ENCODE measurements around the gene DNAI4. TPM values are rescaled to one million over a fixed set of nuclear protein-coding genes. Genes with fewer than 3 reads are reported as not detected.

DNAI4 gene
- total and polyA plus RNA-seq, 2 of the 8 experiments (the other 6 are each of a cell fraction or from before 2014, with no cell fraction given) = 0.32 to 2.1 TPM

- H3K36me3 ChIP-seq (ENCODE audit: control insufficient read depth in 2 of 4, insufficient read depth in 4 of 4, low read length in 3 of 4) = no peaks in the 10 kb centered on the region
- no peak overlapping the region for H4K91ac ChIP-seq (replicated peaks; ENCODE audit: insufficient read length, low read length)
- H3K9me3 ChIP-seq (ENCODE audit: insufficient read depth in 2 of 2, low read depth in 1 of 2, low read length in 1 of 2) = no peaks in the 10 kb centered on the region
- no peak overlapping the region for H3K27ac ChIP-seq (ENCODE audit: low read depth, low read length)
- FAIRE-seq = no peak
- no peaks in the 10 kb centered on the region for H3K79me1 ChIP-seq (ENCODE audit: low read depth, low read length)
- H2BK20ac ChIP-seq (ENCODE audit: low read length) = no peak overlapping the region
- H3K9ac ChIP-seq (replicated peaks in 1 of 4; ENCODE audit: extremely low read depth in 1 of 4, low read depth in 3 of 4, low read length in 3 of 4) = no peak overlapping the region
- H3K4ac ChIP-seq (replicated peaks; ENCODE audit: insufficient read length, low read depth, low read length) = no peak overlapping the region
- no peak overlapping the region for H3K56ac ChIP-seq (replicated peaks; ENCODE audit: insufficient read length, low read depth, low read length)
- no peak overlapping the region for H4K5ac ChIP-seq (ENCODE audit: insufficient read length, low read depth, low read length)
- no peak overlapping the region for H2AK5ac ChIP-seq (ENCODE audit: low read depth, low read length)
- no peaks in the 10 kb centered on the region for H3K79me2 ChIP-seq (ENCODE audit: control insufficient read depth in 1 of 2, insufficient read depth in 2 of 2, low read length in 2 of 2)
- H3K4me2 ChIP-seq (ENCODE audit: insufficient read depth in 1 of 2, low read depth in 2 of 2, low read length in 2 of 2) = no peak overlapping the region
- WGBS, 2 experiments (ENCODE audit: extremely low coverage in 1 of 2, insufficient coverage in 1 of 2, insufficient read length in 1 of 2, insufficient replicate concordance in 2 of 2, low coverage in 1 of 2, low lambda C conversion rate in 2 of 2, missing lambda C conversion rate in 1 of 2) = 92% methylated on average over 1 of the region's 1 CpG; no CpG with 5 or more reads in 1 of the 2 experiments
- H2AFZ ChIP-seq (ENCODE audit: low read length) = no peak overlapping the region
- no peak overlapping the region for H3K18ac ChIP-seq (ENCODE audit: extremely low read depth, low read length)
- H2BK120ac ChIP-seq (replicated peaks; ENCODE audit: low read depth, low read length) = no peak overlapping the region
- no peak overlapping the region for H2BK5ac ChIP-seq (ENCODE audit: low read depth, low read length)
- H3K27me3 ChIP-seq (replicated peaks in 1 of 4; ENCODE audit: control insufficient read depth in 3 of 4, extremely low read depth in 1 of 4, insufficient read depth in 3 of 4, low read length in 3 of 4) = no peaks in the 10 kb centered on the region
- no peak overlapping the region for H3K23ac ChIP-seq (ENCODE audit: insufficient read length)
- H2BK12ac ChIP-seq (ENCODE audit: low read depth, low read length) = no peak overlapping the region
- POLR2A ChIA-PET (ENCODE audit: partially characterized antibody) = no interaction called here
- H3K4me3 ChIP-seq (ENCODE audit: extremely low read depth in 1 of 4, insufficient read depth in 2 of 4, low read depth in 3 of 4, low read length in 4 of 4) = no peak overlapping the region
- H3K4me1 ChIP-seq (replicated peaks in 1 of 4; ENCODE audit: control insufficient read depth in 3 of 4, insufficient read depth in 4 of 4, low read length in 3 of 4) = no peaks in the 10 kb centered on the region
- CTCF ChIA-PET (ENCODE audit: partially characterized antibody) = no interaction called here
- H4K20me1 ChIP-seq (replicated peaks in 1 of 2; ENCODE audit: control insufficient read depth in 1 of 2, insufficient read depth in 2 of 2, low read length in 2 of 2) = no peaks in the 10 kb centered on the region
- no peak overlapping the region for H3K14ac ChIP-seq (ENCODE audit: insufficient read length)
- no peaks in the 10 kb centered on the region for H3K23me2 ChIP-seq (ENCODE audit: low read depth, low read length)
- no peak for DNase-seq (ENCODE audit: low read depth in 1 of 2, low spot score in 2 of 2)
- no peak overlapping the region for H4K8ac ChIP-seq (ENCODE audit: extremely low read depth, insufficient read depth, low read length)
- H2BK15ac ChIP-seq (ENCODE audit: low read length) = no peak overlapping the region
- TF ChIP-seq SP4 (IDR thresholded peaks at IDR 0.05; ENCODE audit: low read length) = no peak
- TF ChIP-seq TEAD4 (IDR thresholded peaks at IDR 0.05; ENCODE audit: low read depth, low read length) = no peak
- no peak for TF ChIP-seq SUZ12 (IDR thresholded peaks at IDR 0.05; ENCODE audit: low read length)
- no peak for TF ChIP-seq MAFK (IDR thresholded peaks at IDR 0.05; ENCODE audit: low read depth, low read length)
- TF ChIP-seq SIN3A (conservative IDR thresholded peaks at IDR 0.05 in 1 of 2, IDR thresholded peaks at IDR 0.05 in 1 of 2; ENCODE audit: low read depth in 1 of 2, low read length in 2 of 2) = no peak
- TF ChIP-seq KDM4A (IDR thresholded peaks at IDR 0.05; ENCODE audit: low read depth, low read length, severe bottlenecking) = no peak
- TF ChIP-seq RBBP5 (IDR thresholded peaks at IDR 0.05; ENCODE audit: borderline replicate concordance, low read depth, low read length) = no peak
- no peak for TF ChIP-seq JUN (IDR thresholded peaks at IDR 0.05; ENCODE audit: low read depth, low read length)
- TF ChIP-seq ZNF274 (IDR thresholded peaks at IDR 0.05; ENCODE audit: borderline replicate concordance, extremely low read depth, low read length) = no peak
- TF ChIP-seq EZH2 (IDR thresholded peaks at IDR 0.05; ENCODE audit: low read depth, low read length, severe bottlenecking) = no peak
- no peak for TF ChIP-seq E2F6 (IDR thresholded peaks at IDR 0.05)
- no peak for TF ChIP-seq SIX5 (IDR thresholded peaks at IDR 0.05; ENCODE audit: low read depth, low read length)
- no peak for TF ChIP-seq FOSL1 (IDR thresholded peaks at IDR 0.05; ENCODE audit: insufficient read depth, low read depth, low read length)
- no peak for TF ChIP-seq CTBP2 (IDR thresholded peaks at IDR 0.05; ENCODE audit: borderline replicate concordance, insufficient read depth, insufficient read length, low read length)
These were observed 71.3 kb downstream of the DNAI4 start for GRCh38 chr1:66853379-66853778.

Data from H1 (cell line).